ENCODE data around the gene NCOR1. TPM values are rescaled to one million over a fixed set of nuclear protein-coding genes. Genes with fewer than 3 reads are reported as not detected.
"Not testable (repeated sequence)": the region's sequence is repeated elsewhere in the genome, so short reads cannot be mapped to it uniquely, and the experiment has no call there.

Gene NCOR1
- total RNA-seq, 1 donor, result 139 TPM

- no peak for DNase-seq (ENCODE audit: low read depth)
- no peak for TF ChIP-seq CTCF (IDR thresholded peaks at IDR 0.05; ENCODE audit: insufficient read depth, low read length)
- H3K4me3 ChIP-seq (ENCODE audit: low read depth, low read length), result no peak overlapping the region
Measured at GRCh38 chr17:16123531-16123930, 91.8 kb downstream of the NCOR1 start.

GRCh38 chr17:16122697-16123434, 92.5 kb downstream of the NCOR1 start:
- TF ChIP-seq CTCF (IDR thresholded peaks at IDR 0.05; ENCODE audit: insufficient read depth, low read length), result no peak
- no peak for DNase-seq (ENCODE audit: low read depth)
- no peak overlapping the region for H3K4me3 ChIP-seq (ENCODE audit: low read depth, low read length)

GRCh38 chr17:16121915-16122314, 93.4 kb downstream of the NCOR1 start:
- no peak for TF ChIP-seq CTCF (IDR thresholded peaks at IDR 0.05; ENCODE audit: insufficient read depth, low read length)
- no peak overlapping the region for H3K4me3 ChIP-seq (ENCODE audit: low read depth, low read length)
- no peak for DNase-seq (ENCODE audit: low read depth)

- no peak for TF ChIP-seq CTCF (IDR thresholded peaks at IDR 0.05; ENCODE audit: insufficient read depth, low read length)
- H3K4me3 ChIP-seq (ENCODE audit: low read depth, low read length), result no peak overlapping the region
- no peak for DNase-seq (ENCODE audit: low read depth)
Measured at GRCh38 chr17:16120937-16121336, 94.4 kb downstream of the NCOR1 start.

GRCh38 chr17:16117149-16117548, 98.2 kb downstream of the NCOR1 start:
- no peak overlapping the region for H3K4me3 ChIP-seq (ENCODE audit: low read depth, low read length)
- no peak for DNase-seq (ENCODE audit: low read depth)
- TF ChIP-seq CTCF (IDR thresholded peaks at IDR 0.05; ENCODE audit: insufficient read depth, low read length), result no peak

- not testable (repeated sequence) for H3K4me3 ChIP-seq (ENCODE audit: low read depth, low read length); DNase-seq (ENCODE audit: low read depth)
Measured at GRCh38 chr17:16115077-16115698, 100.1 kb downstream of the NCOR1 start.

GRCh38 chr17:16108871-16109270, 106.5 kb downstream of the NCOR1 start:
- no peak for DNase-seq (ENCODE audit: low read depth)
- TF ChIP-seq CTCF (IDR thresholded peaks at IDR 0.05; ENCODE audit: insufficient read depth, low read length), result no peak
- H3K4me3 ChIP-seq (ENCODE audit: low read depth, low read length), result no peak overlapping the region
